OCI-LY7 (cell line): ENCODE results near the gene CDKL5.

Source experiments
- CTCF ChIP-seq: fragments of 200-600 bp; sonication (generic); conservative IDR thresholded peaks from 2 replicates; pipeline ENCODE4 v1.5.1; 2014; ENCODE audit warnings: mild to moderate bottlenecking, antibody characterized with exemption, low read length, moderate library complexity, mixed read lengths
- EZH2phosphoT487 ChIP-seq: fragments of 200-600 bp; sonication (generic); IDR thresholded peaks from 2 replicates; pipeline ENCODE4 v1.6.1; 2018; ENCODE audit warnings: low read depth, borderline replicate concordance, mild to moderate bottlenecking, mixed run types, antibody characterized with exemption, low read length, moderate library complexity, mixed read lengths

- TF ChIP-seq CTCF (no peak), EZH2phosphoT487 (no peak)
Observed at GRCh38 chrX:18672008-18672407, 246.6 kb downstream of the CDKL5 start, which contains the start of gene RS1.
